MM.1S (cell line): Measurements from ENCODE around the gene NUP153.
"Not testable (repeated sequence)": the region's sequence is repeated elsewhere in the genome, so short reads cannot be mapped to it uniquely, and the experiment has no call there.

Experiments
- EZH2 ChIP-seq: fragments of 300-600 bp; sonication (generic); optimal IDR thresholded peaks from 2 replicates; pipeline ENCODE3; 2017; ENCODE audit warnings: low read depth, mild to moderate bottlenecking, antibody characterized with exemption, low read length, mixed read lengths
- TF ChIP-seq, protein P1 (sequence below): fragments of 300-600 bp; sonication (generic); IDR thresholded peaks from 2 replicates; pipeline ENCODE4 v1.5.1; 2016; ENCODE audit warnings: antibody characterized with exemption, low read length, mixed read lengths

DNA sequence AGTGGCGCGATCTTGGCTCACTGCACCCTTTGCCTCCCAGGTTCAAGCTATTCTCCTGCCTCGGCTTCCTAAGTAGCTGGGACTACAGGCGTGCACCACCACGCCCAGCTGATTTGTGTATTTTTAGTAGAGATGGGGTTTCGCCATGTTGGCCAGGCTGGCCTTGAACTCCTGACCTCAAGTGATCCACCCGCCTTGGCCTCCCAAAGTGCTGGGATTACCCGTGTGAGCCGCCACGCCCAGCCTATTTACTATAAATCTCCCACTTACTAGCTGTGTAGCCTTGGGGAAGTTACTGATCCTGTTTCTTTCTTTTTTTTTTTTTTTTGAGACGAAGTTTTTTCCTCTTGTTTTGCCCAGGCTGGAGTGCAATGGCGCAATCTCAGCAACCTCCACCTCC lies 1.3 kb upstream of the NUP153 start:
- TF ChIP-seq, protein P1, sequence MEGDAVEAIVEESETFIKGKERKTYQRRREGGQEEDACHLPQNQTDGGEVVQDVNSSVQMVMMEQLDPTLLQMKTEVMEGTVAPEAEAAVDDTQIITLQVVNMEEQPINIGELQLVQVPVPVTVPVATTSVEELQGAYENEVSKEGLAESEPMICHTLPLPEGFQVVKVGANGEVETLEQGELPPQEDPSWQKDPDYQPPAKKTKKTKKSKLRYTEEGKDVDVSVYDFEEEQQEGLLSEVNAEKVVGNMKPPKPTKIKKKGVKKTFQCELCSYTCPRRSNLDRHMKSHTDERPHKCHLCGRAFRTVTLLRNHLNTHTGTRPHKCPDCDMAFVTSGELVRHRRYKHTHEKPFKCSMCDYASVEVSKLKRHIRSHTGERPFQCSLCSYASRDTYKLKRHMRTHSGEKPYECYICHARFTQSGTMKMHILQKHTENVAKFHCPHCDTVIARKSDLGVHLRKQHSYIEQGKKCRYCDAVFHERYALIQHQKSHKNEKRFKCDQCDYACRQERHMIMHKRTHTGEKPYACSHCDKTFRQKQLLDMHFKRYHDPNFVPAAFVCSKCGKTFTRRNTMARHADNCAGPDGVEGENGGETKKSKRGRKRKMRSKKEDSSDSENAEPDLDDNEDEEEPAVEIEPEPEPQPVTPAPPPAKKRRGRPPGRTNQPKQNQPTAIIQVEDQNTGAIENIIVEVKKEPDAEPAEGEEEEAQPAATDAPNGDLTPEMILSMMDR = not testable (repeated sequence)
- TF ChIP-seq EZH2 = not testable (repeated sequence)
